Activated T-cell treated with anti-CD3 and anti-CD28 coated beads for 1 hour (primary cell): ENCODE measurements around the gene TOM1L2.

Experiments used
- DNase-seq: peaks from one replicate; pipeline ENCODE4 v3.0.0-alpha.2; 2020; ENCODE audit warnings: low read depth

The TOM1L2 gene

DNA sequence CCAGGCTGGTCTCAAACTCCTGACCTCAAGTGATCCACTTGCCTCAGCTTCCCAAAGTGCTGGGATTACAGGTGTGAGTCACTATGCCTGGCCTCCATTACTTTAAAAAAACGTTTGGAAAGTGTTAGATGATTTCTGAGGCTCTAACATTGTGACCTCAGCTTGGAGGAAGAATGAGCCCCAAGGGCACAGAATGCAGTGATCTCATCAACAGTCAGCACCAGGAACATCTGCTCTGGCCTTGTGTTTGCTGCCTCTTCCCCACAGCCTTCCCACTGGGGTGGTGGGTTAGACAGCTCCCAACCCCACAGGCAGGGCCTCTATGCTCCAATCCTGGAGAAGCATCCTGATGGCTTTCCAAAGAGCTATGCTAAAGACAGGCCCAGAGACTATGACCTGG lies 97.7 kb downstream of the TOM1L2 start:
- DNase-seq: no peak

DNA sequence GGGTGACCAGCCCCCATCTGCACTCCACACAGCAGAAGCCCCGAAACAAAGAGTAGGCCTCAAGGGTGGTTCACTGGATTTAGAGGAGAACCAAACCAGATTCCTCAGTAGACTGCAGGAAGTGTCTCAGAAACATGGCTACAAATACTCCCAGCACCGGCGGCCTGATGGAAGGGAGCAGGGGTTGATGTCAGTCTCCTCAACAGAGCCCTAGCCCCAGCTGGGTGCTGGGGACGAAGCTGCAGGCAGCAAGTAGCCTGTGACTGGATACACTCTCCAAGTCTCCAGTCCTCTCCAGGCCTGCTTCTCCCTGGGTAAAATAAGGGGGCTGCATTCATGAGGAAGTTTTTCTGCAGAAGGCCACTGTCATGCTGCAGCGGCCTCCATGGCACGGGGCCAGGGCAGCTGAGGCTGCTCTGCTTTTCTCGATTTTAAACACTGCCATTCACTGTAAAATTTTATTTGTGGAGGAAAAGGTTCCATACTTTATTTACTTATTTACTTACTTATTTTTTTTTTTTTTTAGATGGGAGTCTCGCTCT lies 98.7 kb downstream of the TOM1L2 start:
- no peak for DNase-seq

DNA sequence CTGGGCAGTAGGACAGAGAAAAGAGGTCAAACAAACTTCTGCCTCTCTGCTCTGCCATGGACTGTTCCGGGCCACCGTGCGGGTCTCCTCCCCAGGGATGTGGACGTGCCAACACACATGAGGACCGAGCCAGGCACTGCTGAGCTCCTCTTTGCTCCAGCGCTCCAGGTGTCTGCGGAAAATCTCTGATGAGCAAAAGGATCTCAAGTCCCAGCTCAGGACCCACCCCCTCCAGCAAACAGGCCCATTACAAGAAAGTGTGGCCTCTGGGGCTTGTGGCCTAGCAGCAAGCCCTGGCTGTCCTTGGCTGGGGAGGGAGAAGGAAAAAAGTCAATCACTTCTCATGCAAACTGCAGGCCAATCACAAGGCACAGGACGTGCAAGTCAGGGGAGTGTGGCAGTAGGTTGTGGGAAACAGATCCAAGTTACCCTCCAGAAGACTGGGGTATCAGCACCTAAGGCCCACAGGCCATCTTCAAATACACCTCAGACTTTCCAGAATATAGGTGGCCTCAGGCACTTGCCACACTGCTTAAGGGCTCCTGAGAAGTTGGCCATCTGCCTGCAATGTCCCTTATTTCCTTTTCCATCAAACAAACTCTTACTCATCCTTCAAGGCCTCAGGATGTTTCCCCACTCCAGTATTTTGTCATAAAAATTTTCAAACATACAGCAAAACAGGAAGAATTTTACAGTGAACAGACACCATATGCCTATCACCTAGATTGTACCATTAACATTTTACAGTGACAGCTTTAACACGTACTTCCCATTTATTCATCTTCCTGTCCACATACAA lies 99.5 kb downstream of the TOM1L2 start:
- no peak for DNase-seq

DNA sequence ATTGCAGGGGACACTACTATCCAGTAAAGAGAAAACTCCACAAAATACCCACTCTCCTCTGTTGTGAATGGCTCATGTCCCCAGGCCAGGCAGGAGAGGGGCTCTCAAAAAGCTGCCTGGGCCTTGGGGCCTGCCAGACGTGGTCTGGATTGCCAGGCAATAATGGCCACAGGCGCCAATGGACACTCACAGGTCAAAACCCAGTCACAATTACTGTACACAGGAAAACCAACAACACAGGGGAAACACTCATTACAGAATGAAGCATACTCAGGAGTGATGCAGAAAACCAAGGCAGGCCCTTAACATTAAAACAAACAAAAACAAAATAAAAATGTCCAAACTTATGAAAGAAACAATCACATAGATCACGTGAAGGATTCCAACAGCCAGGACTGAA lies 100.3 kb downstream of the TOM1L2 start:
- DNase-seq: no peak

DNA sequence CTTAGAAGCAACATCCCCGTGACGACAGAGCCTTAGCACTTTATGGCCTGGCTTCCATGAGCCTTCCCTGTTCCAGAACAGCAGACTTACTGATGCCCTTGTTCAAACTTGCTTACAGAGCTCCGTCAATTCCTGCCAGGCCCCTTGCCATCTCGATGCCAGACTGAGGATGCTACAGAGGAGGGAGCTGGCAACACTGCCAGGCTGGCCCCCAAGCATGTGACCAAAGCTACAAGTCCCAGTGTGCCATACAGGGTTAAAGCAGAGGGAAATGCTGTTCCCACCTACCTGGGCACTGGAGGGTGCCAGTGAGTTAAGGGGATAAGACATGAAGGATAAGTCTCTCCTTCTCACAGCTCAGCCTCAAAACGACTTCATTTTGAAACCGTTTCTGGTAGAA lies 102.0 kb downstream of the TOM1L2 start:
- DNase-seq: no peak

DNA sequence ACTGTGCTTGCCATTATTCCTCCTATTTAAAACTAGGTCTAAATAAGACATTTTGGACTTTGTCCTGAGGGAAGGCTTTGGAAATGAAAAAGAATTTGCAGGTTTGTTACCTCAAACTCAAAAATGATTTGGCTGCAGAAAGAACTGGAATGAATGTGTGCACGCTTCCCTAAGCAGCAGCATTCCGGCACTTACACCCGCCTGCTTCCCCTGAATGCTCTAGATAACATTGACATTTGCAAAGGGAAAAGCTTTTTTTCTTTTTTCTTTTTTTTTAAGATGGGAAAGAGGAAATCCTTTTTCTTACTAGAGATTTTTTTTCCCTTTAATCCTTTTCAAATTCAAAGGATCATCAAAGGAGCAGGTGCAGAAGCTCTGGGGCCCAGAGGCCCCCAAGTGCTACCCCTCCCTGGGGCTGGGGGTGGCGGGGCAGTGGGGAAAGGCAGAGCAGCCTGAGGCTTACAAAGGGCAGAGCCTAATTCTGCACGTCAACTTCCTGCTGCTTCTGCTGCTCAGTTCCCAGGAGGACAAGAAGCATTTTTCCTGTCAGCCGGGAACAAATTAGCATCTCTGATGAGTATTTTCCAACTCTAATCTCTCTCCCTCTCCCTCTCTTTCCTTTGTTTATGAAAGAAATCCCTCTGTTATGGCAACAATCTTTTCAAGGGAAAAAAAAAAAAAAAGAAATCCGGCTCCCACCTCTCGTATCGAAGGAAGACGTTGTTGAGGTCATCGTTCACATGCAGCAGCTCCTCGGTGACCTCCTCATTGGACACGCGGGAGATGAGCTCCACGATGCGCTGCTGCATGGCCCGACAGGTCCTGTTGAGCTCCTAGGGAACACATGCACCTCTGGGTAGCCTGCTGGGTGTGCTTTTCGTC lies 103.3 kb downstream of the TOM1L2 start:
- no peak for DNase-seq

DNA sequence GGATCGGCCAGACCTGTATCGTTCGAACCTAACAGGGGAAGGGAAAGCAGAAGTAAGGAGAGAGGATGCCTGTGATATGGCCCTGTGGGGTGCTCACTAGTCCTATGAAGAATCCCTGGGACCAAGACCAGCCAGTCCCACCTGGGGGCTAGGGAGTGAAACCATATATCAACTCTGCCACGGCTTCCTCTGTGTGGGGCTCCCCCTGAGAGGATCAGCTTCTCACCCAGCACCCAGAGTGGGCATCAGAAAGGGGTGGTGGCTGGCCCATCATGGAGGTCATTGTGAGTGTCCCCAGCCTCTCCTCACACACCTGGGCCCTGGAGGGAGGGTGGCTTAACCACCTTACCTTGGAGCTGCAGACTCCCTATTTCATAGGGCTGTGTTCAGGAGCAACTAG lies 105.3 kb downstream of the TOM1L2 start:
- DNase-seq: no peak

DNA sequence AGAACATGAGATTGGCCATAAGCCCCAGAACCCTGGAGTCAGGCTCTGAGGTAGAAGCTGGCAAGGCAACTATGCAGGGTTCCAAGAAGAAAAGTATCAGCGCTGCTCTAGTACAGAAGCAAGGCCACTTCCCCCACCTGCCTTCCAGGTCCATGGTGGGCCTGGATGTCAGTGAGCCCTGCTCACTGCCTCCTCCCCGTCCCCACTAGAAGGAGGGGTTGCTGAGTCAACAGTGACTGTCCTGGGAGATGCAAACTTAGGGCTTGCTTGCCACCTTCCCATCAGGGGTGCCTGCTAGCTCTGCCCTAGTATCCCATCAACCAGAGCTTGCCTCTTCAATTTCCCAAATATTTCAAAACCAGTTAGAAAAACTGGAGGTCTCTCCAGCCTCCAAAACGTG lies 105.8 kb downstream of the TOM1L2 start:
- no peak for DNase-seq

DNA sequence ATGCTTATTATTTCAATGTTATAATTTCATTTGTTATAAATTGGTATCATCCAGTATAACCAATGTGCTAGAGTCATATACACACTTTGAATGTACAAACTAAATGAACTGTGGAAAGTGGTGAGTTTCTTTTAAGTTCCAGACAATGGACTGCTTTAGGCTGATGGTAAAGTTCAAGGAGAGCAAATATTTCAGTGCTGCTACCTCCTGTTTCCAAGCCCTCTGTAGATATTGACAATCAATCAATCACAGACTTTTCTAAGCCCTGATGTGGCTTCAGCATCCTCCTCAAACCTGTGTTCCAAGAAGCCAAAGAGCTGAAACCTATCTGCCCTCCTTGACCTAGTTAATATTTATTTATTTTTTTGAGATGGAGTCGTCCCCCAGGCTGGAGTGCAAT lies 107.2 kb downstream of the TOM1L2 start:
- no peak for DNase-seq

DNA sequence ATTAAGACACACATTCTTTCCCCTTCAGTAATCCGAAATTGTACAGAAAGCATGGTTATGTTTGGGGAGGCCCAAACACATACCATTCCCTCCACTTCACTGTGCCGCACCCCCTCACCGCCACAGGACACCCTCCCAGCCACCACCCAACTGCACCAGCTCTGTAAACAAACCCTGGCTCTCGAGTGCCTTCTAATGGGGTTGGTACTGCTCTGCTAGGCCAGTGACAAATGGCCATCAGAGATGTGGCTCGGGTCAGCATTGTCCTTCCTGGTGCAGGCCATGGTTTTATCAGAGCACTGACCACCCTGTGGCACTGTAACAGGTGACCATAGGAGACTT lies 111.5 kb downstream of the TOM1L2 start:
- no peak for DNase-seq

DNA sequence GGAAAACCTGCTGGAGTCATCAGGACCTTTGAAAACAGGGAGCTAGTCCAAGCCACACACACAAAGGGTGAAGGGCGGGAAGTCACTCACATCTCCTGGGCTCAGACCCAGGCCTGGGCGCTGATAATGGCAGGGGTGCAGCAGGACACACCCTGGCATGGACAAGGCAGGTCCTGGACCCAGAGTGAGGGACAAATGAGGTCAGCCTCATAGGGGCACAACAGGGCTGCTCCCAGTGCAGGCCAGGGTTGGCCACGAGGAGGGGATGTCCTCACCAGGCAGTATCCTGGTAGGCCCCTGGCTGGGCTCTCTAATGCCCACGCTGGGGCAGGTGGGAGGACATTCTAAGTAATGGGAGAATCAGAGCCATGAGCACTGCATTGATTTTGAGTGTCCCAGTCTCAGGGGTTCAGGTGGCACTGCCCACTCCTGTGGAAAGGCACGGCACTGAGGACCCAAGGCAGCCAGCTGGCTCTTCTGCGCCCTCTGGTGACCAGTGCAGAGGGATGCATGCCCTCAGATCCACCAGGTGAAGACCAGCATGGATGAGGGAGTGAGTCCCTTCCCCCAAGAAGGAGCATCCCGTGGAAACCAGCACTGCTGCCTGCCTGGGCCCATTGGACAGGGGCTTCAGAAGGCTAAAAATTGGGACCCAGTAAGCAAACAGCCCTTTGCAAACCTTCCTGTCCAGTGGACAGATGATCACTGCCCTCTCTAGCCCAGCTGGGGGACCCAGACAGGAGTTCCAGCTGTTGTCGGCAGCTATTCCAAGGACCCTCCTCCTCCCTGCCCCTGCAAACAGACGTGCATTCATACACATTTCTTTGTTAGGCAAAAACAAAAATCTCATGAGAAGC lies 112.1 kb downstream of the TOM1L2 start:
- DNase-seq: peak; percentile 65

DNA sequence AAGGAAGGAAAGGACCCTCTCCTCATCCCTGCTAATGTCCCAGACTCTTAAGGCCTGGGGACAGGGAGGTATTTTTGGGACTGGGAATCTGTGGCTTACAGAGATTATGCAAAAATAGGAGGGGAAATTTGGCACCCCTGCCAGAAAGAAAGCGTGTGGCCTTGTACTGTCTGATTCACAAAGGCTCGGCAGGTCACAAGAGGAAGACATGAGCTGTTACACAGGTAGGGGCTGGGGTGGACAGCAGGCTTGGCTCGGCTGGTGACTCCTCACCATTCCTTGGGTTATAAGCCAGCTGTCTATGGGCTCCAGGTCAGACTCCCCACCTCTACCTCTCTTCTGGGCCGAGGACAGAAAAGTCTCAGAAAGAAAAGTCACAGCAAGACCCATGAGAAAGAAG lies 114.7 kb downstream of the TOM1L2 start:
- DNase-seq: no peak

DNA sequence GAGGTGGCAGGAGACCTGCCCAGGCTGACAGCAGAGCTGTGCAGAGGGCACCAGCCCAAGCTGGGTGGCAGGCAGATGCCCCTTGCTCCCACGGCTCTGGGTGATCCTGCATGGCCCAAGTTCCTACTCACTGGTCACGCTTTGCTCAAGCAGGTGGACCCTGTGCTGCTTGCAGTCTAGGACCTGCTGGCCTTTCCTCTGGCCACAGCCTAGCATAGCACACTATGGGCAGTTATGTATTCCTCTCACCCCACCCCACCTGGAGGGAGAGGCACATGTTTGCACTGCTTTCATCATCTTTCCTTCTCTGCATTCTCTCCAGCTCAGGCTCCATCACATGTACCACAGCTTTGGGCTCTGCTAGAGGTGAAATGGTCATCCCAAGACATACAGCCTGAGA lies 115.8 kb downstream of the TOM1L2 start:
- no peak for DNase-seq

DNA sequence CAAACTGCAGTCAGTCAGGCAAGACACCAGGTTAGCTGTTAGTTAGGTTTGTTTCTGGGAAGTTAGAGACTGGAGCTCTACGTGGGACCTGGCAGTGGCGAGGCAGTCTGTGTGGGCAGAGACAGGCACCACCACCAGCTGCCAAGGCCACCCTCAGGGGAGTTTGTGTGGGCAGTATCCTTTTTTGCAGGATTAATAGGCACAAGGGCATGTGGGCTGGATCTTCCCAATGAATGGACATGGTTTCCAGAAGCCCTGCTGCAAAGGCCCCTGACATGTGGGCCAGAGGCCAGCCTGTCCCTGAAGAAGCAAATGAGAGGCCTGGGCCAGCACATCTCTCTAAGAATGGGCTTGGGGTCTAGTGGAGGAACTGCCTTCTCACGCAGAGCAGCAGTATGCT lies 116.2 kb downstream of the TOM1L2 start:
- no peak for DNase-seq

DNA sequence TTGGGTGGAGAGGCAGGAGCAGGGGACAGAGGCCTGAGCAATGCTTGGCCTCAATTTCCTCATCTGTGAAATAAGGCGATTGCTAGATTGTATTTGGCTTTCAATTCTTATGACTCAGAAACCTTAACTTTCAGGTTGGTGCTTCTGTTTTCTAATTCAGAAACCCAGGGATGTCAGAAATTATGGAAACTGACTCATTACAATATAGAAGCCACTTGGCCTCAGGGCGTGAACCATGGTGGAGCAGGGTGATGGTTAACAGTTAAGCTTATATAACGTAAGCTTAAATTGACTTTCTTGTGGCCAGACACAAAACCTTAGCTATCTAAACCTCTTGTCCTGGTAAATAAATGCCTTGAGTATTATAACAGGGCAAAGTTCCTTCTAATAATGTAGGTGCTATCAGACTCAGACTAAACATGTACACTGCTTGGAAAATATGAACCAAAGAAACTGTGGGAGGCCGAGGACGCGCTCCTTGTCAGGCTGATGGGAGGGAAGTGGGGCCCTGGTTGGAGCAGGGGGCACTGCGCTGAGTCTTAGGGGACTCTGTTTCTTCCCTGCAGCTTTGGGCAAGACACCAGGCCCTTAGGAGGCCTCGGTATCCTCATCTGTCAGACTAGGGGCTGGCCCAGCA lies 118.3 kb downstream of the TOM1L2 start:
- DNase-seq: no peak

DNA sequence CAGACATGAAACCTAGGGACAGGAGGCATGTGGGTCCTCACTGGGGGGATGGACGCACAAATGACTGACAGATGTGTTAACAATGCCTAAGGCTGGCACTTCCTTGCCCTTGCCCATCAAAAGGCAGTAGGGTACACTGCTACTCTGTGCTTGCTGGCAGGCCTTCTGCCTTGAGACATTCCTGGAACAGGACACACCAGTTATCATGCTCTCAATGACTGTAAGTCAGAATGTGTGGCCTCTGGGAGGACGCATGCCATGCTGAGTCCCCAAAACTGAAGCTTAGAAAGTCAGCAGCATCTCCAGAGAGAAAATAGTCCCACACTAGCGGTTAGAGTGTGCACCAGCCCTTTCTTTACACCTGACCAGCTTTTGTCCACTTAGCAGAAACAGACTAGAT lies 119.3 kb downstream of the TOM1L2 start:
- no peak for DNase-seq

DNA sequence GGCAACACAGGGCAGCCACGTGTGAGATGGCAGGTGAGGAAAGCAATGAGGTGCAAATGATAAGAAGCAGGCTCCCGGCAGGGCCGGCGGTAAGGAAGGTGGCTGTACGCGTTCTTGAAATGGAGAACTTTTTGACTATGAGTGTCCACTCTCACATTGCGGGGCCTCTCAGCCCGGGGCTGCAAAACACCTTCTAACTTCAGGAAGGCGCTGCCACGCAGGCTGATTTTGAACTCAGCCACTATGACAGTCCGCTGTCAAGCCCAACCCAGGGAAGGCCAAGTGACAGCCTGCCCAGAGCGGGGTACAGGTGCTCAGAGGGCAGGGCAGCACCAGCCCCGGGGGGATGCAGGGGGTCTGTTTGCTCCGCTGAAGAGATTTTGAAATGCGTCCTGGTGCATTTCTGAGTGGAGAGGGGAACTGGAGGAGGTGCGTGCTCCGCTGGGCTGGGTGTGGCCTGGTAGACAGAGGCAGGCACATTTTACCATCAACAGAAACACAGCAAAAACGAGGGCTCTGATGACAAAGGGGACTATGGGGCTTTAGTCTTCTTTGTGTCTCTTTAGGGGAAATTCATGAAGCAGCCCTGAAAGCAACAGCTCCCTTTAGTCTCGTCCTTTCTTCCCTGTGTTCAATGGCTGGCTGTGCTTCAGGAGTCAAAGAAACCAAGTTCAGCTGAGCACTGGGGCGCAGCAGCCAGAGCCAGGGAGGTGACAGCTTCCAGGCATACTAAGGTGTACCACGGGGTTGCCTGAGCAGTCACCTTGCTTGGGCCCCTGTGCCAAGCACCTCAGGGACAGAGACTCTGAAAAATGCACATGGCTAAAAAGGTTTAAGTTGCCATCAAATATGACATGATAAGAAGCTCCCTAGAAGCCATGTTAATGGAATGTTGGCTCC lies 120.8 kb downstream of the TOM1L2 start:
- DNase-seq: no peak

DNA sequence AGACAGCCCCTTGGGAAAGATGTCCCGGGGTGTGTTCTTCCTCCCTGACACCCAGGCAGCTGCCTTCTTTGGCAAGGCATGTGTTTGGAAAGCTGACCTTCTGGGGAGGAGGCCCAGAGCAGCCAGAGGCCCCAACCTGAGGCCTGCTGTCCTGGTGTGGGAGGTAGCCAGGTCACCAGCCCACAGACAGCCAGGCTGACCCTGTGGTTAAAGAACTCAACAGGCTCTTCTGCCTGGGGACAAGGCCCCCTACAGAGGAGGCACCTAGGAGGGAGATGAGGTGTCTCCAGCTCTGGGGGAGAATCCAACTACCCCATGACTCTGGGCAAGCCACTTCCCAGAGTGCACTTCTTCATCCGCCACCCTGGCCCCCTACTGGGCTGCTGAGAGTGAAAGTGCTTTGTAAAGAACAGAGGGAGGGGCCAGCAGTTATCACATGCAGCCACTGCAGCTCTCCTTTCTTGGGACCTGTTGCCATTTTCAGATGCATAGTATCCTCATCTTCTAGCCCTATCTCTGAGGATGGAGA lies 122.3 kb downstream of the TOM1L2 start:
- peak; percentile 37 for DNase-seq

DNA sequence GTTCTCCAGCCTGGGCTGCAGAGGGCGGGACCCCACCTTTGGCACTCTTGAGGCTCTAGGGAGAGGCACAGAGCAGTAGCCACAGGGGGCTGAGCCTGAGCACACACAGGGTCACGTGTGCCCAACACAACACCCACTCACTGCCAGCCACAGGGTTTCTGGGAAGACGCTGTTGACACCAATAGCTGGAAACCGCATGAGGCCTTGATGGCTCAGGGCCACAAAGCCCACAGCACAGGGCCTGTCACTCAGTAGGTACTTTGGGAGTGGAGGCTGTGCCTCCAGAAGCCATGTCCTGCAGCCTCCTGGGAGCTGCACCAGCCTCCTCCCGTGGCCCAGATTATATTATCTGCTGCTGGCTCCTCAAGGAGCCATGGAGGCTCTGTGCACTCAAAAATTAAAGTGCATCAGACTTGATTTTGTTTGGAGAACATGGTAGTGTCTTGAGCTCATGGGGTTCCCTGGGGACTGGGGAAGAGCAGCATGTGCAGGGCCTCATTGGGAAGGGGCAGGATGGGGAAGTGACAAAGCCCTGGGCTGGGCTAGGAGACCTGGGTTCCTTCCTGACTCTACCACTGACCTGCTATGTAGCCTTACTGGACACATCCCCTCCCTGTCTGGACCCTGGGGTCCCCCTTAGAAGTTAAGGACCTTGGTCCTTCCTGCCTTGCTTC lies 122.9 kb downstream of the TOM1L2 start:
- peak; percentile 62 for DNase-seq
